ENCODE results near the gene AGTRAP.

The AGTRAP gene

GRCh38 chr1:11795238-11795890, 59.4 kb downstream of the AGTRAP start:
- no peak for TF ChIP-seq CTCF (IDR thresholded peaks at IDR 0.05; ENCODE audit: insufficient read depth, missing control alignments)
- no peak for FAIRE-seq
- DNase-seq (ENCODE audit: insufficient read length, low spot score): no peak

- DNase-seq (ENCODE audit: insufficient read length, low spot score) (no peak), FAIRE-seq (no peak)
- no peak for TF ChIP-seq CTCF (IDR thresholded peaks at IDR 0.05; ENCODE audit: insufficient read depth, missing control alignments)
Measured at GRCh38 chr1:11796036-11796828, 60.3 kb downstream of the AGTRAP start.

GRCh38 chr1:11797525-11798216, 61.7 kb downstream of the AGTRAP start:
- DNase-seq (ENCODE audit: insufficient read length, low spot score) (no peak), FAIRE-seq (no peak)
- TF ChIP-seq CTCF (IDR thresholded peaks at IDR 0.05; ENCODE audit: insufficient read depth, missing control alignments): no peak

- no peak for DNase-seq (ENCODE audit: insufficient read length, low spot score)
- no peak for FAIRE-seq
- no peak for TF ChIP-seq CTCF (IDR thresholded peaks at IDR 0.05; ENCODE audit: insufficient read depth, missing control alignments)
Measured at GRCh38 chr1:11799099-11799498, 63.2 kb downstream of the AGTRAP start.

- no peak for DNase-seq (ENCODE audit: insufficient read length, low spot score)
- no peak for TF ChIP-seq CTCF (IDR thresholded peaks at IDR 0.05; ENCODE audit: insufficient read depth, missing control alignments)
- FAIRE-seq: no peak
Measured at GRCh38 chr1:11799896-11800295, 64.0 kb downstream of the AGTRAP start.

GRCh38 chr1:11800391-11800755, 64.4 kb downstream of the AGTRAP start:
- no peak for DNase-seq (ENCODE audit: insufficient read length, low spot score)
- no peak for TF ChIP-seq CTCF (IDR thresholded peaks at IDR 0.05; ENCODE audit: insufficient read depth, missing control alignments)
- no peak for FAIRE-seq
